HG02870 (cell line): ENCODE results near the gene WBP1L.
"Not testable (repeated sequence)": the region's sequence is repeated elsewhere in the genome, so short reads cannot be mapped to it uniquely, and the experiment has no call there.

Source experiments
- ATAC-seq: cut with Tn5 transposase; IDR thresholded peaks from one replicate; pipeline ENCODE4 v1.9.1; 2021; ENCODE audit warnings: mild to moderate bottlenecking, moderate library complexity; ENCODE audit not compliant: unreplicated experiment

WBP1L gene

DNA sequence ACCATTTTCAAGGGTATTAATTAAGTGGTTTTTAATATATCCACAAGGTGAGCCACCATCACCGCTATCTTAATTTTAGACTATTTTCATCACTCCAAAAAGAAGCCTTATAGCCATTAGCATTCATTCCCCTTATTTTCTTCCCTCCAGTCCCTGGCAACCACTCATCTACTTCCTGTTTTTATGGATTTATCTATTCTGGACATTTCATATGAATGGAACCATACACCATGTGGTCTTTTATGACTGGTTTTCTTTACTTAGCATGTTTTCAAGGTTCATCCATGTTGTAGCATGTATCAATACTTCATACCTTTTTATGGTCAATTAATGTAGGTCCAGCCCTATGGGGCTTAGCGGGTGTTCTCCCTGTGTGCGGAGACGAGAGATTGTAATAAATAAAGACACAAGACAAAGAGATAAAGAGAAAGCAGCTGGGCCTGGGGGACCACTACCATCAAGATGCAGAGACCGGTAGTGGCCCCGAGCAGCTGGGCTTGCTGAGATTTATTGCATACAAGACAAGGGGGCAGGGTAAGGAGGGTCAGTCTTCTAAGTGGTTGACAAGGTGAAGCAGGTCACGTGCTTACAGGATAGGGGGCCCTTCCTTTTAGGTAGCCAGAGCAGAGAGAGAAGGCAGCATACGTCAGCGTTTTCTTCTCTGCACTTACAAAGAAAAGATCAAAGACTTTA, 14.6 kb downstream of the WBP1L start:
- ATAC-seq: no peak

DNA sequence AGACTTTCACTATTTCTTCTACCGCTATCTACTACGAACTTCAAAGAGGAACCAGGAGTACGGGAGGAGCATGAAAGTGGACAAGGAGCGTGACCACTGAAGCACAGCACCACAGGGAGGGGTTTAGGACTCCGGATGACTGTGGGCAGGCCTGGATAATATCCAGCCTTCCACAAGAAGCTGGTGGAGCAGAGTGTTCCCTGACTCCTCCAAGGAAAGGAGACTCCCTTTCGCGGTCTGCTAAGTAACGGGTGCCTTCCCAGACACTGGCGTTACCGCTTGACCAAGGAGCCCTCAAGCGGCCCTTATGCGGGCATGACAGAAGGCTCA, 15.2 kb downstream of the WBP1L start:
- not testable (repeated sequence) for ATAC-seq

DNA sequence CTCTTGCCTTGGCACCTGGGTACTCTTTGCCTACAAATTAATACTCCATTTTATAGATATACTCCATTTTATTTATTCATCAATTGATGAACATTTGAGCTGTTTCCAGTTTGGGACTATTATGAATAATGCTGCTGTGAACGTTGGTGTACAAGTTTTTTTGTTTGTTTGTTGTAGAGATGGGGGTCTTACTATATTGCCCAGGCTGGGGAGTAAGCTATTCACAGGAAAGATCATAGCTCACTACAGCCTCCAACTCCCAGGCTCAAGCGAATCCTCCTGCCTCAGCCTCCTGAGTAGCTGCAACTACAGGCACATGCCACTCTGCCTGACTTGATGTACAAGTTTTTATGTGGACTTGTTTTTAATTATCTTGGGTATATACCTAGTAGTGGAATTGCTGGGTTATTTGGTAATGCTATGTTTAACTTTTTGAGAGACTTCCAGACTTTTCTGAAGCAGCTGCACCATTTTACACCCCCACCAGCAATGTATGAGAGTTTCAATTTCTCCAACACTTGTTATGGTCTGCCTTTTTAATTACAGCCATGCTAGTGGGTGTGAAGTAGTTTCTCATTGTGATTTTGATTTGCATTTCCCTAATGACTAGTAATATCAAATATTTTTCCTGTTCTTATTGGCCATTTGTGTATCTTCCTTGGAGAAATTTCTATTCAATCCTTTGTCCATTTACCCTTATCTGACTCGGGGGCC, 15.9 kb downstream of the WBP1L start:
- ATAC-seq: no peak

DNA sequence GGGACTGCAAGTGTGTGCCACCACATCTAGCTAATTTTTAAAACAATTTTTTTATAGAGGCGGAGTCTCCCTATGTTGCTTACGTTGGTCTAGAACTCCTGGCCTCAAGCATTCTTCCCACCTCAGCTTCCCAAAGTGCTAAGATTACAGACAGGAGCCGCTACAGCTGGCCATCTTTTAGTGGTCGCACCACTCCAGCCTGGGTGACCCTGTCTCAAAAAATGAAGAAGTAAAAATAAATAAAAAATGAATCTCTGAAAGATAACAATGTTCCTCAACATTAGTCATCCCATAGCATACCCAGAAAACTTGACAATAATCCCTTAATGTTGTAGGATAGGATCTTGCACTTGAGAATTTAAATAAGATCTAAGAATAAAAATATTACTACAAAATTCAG, 18.2 kb downstream of the WBP1L start:
- ATAC-seq: no peak

DNA sequence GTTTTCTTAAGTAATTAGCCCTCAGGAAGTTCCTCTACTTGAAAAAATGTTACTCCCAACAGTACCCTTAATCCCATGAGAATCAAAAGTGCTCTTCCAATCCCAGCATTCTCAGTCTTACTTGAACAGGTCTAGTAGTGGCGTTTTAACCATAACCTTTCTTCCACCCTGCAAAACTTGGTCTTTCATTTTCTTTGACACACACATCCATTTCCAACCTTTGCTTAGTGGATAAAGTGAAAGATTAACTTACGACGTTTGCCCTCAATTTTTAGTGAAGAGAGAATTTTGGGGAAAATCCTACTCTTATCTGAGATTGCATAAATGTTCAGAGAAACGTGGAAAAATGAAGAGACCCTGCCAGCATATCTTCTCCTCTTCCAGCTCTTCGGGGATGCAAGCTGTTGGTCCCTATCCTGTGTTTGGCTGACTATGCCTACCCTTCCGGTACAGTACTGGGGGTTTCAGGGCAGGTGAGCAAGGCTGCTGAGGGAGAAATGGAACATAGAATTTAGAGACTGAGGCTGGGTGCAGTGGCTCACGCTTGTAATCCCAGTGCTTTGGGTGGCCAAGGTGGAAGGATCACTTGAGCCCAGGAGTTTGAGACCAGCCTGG, 18.8 kb downstream of the WBP1L start:
- no peak for ATAC-seq

DNA sequence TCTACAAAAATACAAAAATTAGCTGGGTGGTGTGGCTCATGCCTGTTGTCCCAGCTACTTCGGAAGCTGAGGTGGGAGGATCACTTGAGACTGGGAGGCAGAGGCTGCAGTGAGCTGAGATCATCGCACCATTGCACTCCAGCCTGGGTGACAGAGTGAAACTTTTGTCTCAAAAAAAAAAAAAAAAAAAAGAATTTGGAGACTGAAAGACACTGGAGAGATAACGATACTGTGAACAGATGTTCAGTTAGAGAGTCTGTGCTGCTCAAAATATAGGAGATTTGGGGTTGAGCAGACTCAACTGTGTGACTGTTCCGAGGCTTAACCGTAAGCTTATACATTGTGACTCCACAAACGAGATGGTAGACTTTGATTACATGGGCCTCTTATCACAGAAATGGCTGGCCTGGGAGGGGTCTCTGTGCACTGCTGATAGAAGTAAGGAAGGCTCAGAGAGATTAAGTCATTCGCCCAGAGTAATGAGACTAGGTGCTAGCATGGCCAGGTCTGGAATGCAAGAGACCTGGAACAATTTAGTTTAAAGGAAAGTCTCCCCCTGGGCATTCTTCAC, 19.4 kb downstream of the WBP1L start:
- no peak for ATAC-seq

DNA sequence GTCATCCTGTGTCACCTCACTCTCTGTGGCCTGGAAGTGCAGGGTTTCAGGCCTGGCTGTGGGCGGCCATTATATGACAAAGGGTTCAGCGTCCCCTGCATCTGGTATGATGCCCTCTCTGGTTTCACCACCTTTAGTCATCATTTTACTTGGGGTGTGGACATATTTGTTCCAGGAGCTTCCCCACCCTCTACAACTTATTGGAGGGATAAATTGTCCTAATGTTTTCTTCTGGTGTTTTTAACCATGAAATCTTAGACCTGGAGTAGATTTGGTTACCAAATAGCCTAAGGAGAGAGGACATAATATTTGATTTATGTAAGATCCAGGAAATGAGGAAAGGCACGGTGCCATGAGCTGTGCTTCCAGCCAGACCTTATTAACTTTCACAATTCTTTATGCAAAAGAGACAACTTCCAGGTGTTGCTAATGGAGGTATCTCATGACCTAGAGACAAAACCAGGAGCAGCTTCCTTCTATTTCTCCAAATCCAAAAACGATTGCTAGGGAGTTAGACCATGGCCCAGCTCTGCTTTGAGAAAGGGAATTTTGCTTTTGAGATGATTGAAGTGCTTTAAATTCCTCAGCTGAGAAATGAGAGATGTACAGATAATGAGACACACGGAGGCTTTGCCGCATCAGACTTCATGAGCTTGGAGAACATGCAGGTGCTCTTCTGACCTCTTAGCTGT, 20.9 kb downstream of the WBP1L start:
- no peak for ATAC-seq

DNA sequence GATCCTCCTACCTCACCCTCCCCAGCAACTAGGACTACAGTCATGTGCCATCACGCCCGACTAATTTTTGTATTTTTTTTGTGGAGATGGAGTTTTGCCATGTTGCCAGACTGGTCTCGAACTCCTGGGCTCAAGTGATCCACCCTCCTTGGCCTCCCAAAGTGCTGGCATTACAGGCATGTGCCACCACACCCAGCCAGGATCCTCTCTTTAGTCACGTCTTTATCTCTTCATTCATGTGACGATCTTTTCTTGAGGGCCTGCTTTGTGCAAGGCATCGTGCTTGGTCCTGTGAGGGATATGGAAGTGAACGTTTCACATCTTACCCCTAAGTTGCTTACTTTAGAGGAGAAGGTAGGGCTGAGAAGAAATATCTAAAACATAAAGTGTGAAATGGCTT, 21.6 kb downstream of the WBP1L start:
- ATAC-seq: no peak

DNA sequence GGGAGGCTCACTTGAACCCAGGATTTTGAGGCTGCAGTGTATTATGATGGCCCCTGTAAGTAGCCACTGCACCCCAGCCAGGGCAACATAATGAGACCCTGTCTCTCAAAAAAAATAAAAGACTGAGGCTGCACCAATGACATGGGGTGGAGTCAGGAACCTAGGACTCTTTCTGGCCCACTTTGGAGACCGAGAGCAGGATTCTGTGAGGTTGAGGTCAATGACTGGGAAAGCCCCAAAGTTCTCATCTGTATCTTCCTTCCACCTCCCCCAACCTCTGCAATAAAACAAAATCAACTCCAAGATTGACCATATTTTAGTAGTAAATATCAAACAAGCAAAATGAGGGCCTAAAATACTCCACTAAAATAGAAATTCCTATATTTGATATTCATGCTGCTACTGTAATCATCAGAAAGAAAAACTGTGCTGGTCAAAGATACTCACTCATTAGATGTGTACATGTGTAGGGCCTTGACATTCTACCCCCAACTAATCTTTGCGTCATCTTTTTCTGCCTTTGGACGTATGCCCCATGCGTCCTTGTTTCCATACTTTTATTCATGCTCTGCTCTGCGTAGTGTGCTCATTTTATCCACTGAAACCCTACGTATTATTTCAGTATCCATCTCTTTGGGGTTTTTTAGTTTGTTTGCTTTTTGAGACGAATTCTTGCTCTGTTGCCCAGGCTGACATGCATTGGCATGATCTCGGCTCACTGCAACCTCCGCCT, 23.8 kb downstream of the WBP1L start:
- no peak for ATAC-seq

DNA sequence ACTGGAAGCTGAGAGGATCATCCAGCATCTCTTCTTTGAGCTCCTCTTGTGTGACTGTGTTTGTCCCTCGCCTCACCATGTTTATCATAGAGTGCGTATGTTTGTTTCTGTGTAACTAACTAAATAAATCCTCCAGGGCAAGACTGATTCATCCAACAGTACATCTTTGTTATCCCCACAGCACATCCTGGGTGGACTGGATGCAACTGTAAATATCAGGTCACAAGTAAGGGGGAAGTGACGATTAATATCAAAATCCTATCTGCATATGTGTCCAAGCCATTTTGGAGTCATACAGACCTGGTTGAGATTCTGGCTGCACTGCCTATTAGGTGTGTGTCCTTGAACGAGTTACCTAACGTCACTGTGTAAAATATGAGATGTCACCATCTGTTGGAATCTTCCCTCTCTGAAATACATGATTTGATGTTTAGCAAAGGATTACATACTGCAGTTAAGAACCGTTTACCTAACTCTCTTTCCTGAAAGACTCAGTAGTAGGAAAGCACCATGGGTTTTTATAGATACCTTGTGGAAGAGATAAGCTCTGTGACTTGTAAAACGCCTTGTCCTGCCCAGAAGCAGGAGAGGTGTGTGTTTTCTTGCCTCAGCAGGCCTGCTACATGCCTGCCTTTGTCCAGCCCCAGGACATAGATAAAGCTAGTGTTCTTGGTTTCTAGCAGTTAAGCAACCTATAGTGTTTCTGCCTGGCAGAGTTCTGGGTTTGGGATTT, 25.8 kb downstream of the WBP1L start:
- no peak for ATAC-seq

DNA sequence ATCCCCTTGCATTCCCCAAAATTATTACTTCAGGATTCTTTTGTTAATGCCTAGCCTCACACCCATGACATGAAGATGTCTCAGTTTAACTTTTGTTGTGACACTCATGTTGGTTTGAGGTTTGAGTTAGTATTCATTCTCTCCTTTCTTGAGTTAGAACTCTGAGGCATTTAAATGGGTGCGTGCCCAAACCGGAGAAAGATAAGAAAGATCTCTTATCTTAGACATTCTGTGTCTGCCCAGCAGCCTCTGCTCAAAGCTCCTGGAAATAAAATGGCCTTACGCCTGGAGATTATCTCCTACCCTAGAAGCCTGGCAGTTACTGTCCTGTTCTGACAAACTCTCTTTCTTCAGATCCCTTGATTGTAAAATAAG, 26.3 kb downstream of the WBP1L start:
- ATAC-seq: no peak

DNA sequence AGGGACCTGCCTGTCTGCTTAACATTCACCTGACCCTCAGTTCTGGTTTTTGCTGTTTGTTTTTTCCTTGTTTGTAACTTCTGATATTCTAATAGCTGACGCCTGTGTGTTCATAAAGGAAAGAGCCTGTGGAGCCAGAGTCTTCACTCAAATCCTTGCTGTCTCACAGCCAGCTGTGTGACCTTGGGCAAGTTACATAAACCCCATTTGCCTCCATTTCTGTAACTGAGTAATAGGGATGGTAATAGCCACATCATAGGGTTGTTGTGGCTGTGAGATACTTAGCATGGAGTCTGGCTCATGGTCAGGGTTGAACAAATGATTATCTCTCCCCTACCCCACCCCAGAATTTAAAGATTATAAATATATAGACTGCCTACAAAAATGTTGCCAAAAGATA, 27.0 kb downstream of the WBP1L start:
- ATAC-seq: no peak

DNA sequence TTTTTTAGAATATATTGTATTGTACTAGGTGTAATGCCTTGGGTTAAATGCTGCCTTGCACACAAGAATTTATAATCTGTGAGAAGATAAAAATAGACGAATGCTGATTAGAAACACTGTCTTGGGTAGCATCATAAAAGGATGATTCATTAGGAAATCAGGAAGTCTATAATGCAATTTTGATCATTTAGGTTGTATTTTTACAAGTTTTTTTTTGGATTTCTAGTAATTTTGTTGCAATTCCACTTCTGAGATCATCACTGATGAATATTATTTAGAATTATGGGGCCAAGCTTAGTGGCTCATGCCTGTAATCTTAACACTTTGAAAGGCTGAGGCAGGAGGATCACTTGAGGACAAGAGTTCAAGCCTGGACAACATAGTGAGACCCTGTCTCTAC, 29.6 kb downstream of the WBP1L start:
- ATAC-seq: no peak

DNA sequence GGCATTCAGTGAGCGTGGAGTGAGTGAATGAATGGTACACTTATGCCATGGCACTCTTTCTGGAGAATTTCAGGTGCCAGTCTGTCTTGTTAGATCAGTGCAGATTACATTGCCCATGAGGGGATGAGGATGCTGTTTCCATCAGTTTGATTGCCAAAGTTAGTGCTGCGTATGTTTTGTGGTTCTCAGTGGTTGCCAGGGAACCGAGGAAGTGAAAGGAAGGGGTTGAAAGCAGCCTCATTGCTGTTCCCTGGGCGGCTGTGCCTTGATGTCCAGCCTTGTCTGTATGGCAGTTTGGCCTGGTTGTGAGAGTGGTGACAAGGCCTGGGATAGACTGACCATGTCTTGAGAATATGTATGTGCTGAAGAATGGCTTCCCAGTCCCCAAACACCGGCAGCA, 30.2 kb downstream of the WBP1L start:
- ATAC-seq: no peak

DNA sequence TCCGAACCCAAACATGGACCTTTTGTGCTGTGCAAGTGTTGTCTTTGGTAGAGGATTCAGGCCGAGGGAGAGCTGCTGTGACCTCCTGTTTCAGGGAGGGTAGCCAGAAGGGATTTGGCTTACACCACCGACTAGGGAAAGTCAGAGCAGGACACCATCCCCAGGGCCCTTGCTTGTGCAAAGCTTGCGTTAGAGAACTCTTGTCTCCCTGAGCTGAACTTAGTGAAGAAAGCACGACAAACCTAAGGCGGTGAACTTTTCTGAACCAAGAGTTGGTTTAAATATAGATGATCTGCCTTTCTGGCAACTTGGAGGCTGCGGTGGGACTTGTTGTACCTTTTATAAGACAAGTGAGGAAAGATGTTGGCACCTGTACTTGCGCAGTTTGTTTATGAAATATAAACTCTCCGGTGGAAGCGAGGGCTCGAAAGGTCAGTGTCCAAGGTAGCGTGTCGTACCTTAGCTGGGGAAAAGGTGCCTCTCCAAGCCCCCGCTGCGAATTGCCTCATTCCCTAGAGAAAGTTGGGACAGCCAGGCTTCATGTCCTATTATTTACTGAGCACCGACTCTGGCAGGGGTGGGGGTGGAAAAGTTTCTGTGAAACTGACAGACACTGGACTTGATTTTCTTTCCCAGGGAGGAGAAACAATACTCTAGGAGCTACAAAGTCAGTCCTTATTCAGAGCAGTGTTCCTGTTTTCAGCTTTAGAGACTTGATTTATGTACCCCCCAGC, 31.6 kb downstream of the WBP1L start:
- no peak for ATAC-seq

DNA sequence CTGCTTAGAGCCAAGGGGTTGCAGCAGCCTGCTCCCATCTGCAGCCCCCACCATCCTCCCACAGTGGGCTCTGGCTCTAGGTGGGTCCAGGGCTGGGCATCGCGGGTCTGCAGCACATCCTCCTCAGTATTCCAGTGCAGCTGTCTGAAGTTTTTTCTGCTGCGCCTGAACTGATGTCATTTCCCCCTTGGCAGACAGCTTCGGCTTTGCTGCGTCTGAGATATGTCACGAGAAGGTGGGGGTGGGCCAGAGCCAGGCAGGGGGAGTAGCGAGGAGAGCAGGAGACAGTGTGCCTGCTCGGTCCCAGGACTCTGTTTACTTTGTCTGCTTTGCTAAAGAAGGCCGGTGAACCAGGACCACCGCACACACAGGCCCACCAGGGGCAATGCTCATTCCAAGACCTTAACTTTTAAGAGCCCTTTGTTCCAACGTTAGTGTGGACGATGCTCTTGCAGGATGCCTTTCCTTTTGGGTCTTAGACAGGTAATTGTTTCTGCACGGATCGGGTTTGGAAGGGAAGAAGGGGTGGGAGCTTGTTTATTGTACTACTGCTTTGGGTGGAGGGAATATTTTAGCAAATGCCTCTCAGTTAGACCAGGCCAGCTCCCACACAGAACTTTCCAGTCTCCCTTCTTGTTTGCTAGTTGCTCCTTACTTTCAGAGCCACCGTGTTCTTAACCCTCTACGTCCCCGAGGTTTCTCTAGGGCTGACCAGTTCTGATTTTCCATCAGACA, 32.4 kb downstream of the WBP1L start:
- no peak for ATAC-seq

DNA sequence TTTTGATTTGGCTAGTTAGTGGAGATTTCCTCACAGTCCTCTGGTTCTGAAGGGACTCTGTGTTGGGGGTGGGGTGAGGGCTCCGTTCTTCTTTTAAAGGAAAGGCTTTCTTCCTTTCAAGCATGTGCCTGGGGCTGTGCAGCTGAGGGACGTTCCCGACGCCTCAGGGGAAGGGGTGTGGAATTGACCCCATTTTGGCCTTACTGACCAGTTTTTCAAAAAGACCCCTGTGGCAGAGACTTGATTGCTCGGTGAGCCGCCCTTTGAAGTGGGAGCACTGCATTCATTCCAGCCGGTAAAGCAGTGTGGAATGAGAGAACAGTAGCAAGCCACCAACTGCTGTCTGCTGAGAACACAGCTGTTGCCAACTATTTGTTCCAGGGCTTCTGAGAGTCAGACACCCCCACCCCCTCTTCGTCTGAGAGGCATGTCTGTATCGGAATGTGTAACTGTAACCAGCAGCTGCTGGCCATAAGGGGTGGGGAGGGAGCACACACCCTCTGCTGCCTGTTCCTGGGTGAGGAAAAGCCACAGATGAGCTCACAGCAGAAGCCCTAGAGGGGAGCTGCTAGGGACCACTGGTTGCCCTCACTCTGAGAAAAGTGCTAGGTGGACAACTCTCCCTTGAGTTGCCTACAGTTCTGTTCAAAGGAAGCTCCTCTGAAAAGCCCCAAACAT, 33.2 kb downstream of the WBP1L start:
- no peak for ATAC-seq

DNA sequence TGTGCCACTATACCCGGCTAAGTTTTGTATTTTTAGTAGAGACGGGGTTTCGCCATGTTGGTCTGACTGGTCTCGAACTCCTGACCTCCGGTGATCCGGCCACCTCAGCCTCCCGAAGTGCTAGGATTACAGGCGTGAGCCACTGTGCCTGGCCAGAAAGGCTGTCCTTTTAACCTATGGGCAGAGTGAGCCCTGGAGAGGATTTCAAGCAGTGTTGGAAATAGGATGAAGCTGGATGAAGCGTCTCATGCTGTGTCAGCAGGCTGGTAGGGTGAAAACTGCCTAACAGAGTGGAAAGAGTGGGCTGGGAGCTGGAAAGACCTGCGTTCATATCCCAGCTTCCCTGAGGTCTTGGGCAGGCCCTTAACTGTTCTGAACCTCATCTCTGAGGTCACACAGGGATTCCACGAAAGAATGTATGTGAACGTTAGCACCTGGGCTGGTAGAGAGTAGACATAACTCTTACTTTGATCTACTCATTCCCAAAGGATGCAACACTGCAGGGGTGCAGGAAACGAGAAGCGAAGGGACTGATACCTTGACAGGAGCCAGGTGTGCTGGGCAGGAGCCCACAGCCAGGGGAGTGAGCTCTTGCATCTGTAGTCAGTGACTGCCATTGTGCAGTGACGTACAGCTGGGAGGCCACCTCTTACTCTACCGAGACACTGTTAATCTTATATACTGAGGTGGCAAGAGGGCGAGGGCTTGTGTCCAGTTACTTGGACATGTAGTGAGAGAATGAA, 34.1 kb downstream of the WBP1L start:
- no peak for ATAC-seq
